GM12874 (cell line): ENCODE results near the gene SLFN12L.

ENCODE experiments used
- TF ChIP-seq, protein P1 (sequence below): IDR thresholded peaks from 2 replicates; pipeline ENCODE4 v1.5.1; 2011; ENCODE audit warnings: low read depth, mild to moderate bottlenecking, control low read depth, low read length, moderate library complexity; ENCODE audit not compliant: insufficient read depth

The SLFN12L gene

DNA sequence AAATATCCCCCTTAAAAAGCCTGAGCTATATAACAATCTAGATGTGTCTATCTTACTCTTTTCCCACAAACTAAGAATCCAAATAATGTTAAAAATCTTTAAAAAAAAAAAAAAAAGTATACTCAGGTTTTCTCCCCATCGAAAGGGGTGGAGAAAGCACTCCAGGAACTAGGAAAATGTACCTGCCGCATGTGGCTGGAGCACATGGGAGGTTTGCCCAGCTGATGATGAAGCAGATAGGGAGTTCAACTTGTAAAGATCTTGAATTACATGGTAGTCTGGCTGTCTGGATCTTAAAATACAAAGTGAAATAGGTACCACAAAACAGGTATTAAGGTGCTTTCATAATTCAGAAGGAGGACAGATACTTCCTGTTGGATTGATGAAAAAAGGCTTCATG is 31.9 kb upstream of the SLFN12L start:
- TF ChIP-seq, protein P1, sequence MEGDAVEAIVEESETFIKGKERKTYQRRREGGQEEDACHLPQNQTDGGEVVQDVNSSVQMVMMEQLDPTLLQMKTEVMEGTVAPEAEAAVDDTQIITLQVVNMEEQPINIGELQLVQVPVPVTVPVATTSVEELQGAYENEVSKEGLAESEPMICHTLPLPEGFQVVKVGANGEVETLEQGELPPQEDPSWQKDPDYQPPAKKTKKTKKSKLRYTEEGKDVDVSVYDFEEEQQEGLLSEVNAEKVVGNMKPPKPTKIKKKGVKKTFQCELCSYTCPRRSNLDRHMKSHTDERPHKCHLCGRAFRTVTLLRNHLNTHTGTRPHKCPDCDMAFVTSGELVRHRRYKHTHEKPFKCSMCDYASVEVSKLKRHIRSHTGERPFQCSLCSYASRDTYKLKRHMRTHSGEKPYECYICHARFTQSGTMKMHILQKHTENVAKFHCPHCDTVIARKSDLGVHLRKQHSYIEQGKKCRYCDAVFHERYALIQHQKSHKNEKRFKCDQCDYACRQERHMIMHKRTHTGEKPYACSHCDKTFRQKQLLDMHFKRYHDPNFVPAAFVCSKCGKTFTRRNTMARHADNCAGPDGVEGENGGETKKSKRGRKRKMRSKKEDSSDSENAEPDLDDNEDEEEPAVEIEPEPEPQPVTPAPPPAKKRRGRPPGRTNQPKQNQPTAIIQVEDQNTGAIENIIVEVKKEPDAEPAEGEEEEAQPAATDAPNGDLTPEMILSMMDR = no peak

GRCh38 chr17:35568561-35568960 is 31.1 kb upstream of the SLFN12L start:
- TF ChIP-seq, protein P1 = no peak

GRCh38 chr17:35566968-35567367 is 29.5 kb upstream of the SLFN12L start:
- TF ChIP-seq, protein P1 = no peak

- TF ChIP-seq, protein P1 = no peak
Measured at GRCh38 chr17:35560703-35561102, 23.2 kb upstream of the SLFN12L start, which contains the start of gene SLFN14. Gene SLFN14, minus strand, starts transcription at chr17:35560819. Its CDS starts 2,757 bp downstream, at chr17:35558062.

DNA sequence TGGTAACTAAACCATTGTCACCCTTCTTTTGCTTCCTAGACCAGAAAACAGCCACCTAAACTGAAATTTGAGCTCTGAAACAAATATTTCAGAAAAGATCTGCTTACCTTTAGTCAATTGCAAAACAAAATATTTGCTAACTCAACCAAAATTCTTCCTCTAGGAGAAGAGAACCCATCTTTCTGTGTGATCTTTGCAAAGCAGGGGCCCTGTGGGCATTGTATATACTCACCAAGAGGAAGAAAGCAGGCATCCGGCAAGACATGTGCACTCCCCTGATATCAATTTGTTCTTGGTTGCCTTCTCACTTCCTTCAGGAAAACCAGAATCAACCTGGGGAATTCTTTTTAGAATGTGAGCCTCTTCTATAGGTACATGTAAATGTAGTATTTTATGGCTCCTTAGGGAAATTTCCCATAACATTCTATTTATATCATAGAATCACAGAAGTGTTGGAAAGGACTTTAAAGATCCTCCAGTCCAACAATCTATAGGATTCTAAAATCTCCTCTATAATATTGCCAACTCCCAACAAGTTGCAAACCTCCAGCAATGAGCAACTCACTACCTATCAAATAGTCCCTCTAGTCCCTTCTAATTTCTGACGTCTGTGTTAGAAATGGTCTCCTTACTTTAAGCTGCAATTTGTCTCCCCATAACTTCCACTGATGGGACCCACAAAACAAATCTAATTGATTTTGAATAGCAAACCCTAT is 22.2 kb upstream of the SLFN12L start:
- TF ChIP-seq, protein P1 = no peak

- TF ChIP-seq, protein P1 = no peak
Measured at GRCh38 chr17:35557353-35557752, 19.9 kb upstream of the SLFN12L start.

DNA sequence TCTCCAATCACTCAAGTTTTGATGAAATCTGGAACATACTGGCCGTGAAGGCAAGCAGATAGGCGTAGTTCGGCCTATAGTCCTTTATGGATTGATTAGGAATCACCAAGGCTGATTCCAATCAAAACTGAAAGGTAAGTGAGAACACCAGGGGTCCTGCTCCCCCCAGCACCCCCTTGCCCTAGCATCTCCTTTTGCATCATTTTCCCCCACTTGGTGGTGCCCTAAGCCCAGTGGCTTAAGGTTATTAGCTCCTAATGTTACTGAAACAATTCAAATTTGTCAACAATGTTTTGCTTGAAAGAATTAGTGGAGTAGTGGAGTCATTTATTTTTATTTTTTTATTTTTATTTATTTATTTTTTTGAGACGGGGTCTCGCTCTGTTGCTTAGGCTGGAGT is 18.2 kb upstream of the SLFN12L start:
- TF ChIP-seq, protein P1 = peak; percentile 21; the same call in 1 of the 2 replicates

- TF ChIP-seq, protein P1 = no peak
Measured at GRCh38 chr17:35554668-35555067, 17.2 kb upstream of the SLFN12L start.
